ENCODE data around the gene APBA1.

Gene APBA1

GRCh38 chr9:69696802-69697201 is 24.6 kb upstream of the APBA1 start:
- no peak for DNase-seq (ENCODE audit: extremely low read depth, low read depth)

GRCh38 chr9:69689991-69690538 is 17.9 kb upstream of the APBA1 start:
- DNase-seq (ENCODE audit: extremely low read depth, low read depth): no peak
- no peak for TF ChIP-seq CTCF (IDR thresholded peaks at IDR 0.05; ENCODE audit: low read depth, low read length)

More at GRCh38 chr9:69696802-69697201, 24.6 kb upstream of the APBA1 start:
- TF ChIP-seq CTCF (IDR thresholded peaks at IDR 0.05; ENCODE audit: low read depth, low read length): no peak

GRCh38 chr9:69683927-69684326 is 11.8 kb upstream of the APBA1 start:
- DNase-seq (ENCODE audit: extremely low read depth, low read depth): no peak
- no peak for TF ChIP-seq CTCF (IDR thresholded peaks at IDR 0.05; ENCODE audit: low read depth, low read length)

GRCh38 chr9:69678843-69679538 is 6.8 kb upstream of the APBA1 start:
- no peak for DNase-seq (ENCODE audit: extremely low read depth, low read depth)

GRCh38 chr9:69677931-69678330 is 5.8 kb upstream of the APBA1 start:
- no peak for DNase-seq (ENCODE audit: extremely low read depth, low read depth)
- TF ChIP-seq CTCF (IDR thresholded peaks at IDR 0.05; ENCODE audit: low read depth, low read length): no peak

More at GRCh38 chr9:69678843-69679538, 6.8 kb upstream of the APBA1 start:
- TF ChIP-seq CTCF (IDR thresholded peaks at IDR 0.05; ENCODE audit: low read depth, low read length): no peak

- no peak for DNase-seq (ENCODE audit: extremely low read depth, low read depth)
- TF ChIP-seq CTCF (IDR thresholded peaks at IDR 0.05; ENCODE audit: low read depth, low read length): no peak
These were observed 3.4 kb upstream of the APBA1 start for GRCh38 chr9:69675563-69675962.

GRCh38 chr9:69674716-69675438 is 2.7 kb upstream of the APBA1 start:
- TF ChIP-seq CTCF (IDR thresholded peaks at IDR 0.05; ENCODE audit: low read depth, low read length): no peak
- DNase-seq (ENCODE audit: extremely low read depth, low read depth): peak; percentile 68

Data from AG09319 (cell line).